Chondrocyte (in vitro differentiated cells): ENCODE data around the gene NELL1. TPM values are rescaled to one million over a fixed set of nuclear protein-coding genes. Genes with fewer than 3 reads are reported as not detected.

ENCODE experiments used
- DNase-seq: peaks from one replicate; pipeline ENCODE4 v3.0.0; 2021; ENCODE audit warnings: mixed read lengths, low spot score
- H3K27ac Mint-ChIP-seq: one replicate; pipeline ENCODE4 v1.8.0; 2021; ENCODE audit warnings: mild to moderate bottlenecking, moderate library complexity, mixed read lengths; ENCODE audit not compliant: unreplicated experiment
- H3K27me3 Mint-ChIP-seq: 2 replicates; pipeline ENCODE4 v1.8.0; 2021; ENCODE audit warnings: low read depth, mixed read lengths
- H3K36me3 Mint-ChIP-seq: 2 replicates; pipeline ENCODE4 v1.8.0; 2021; ENCODE audit warnings: low read depth, mixed read lengths
- H3K4me1 Mint-ChIP-seq: 2 replicates; pipeline ENCODE4 v1.8.0; 2021; ENCODE audit warnings: low read depth, mild to moderate bottlenecking, mixed read lengths
- H3K4me3 Mint-ChIP-seq: one replicate; pipeline ENCODE4 v1.8.0; 2021; ENCODE audit warnings: mild to moderate bottlenecking, moderate library complexity, mixed read lengths; ENCODE audit not compliant: unreplicated experiment
- H3K9me3 Mint-ChIP-seq: 2 replicates; pipeline ENCODE4 v1.8.0; 2021; ENCODE audit warnings: low read depth, mixed read lengths
- total RNA-seq: library from RNA; stranded (reverse); gene quantifications from 3 replicates; pipeline ENCODE4 v1.2.1, GENCODE V29; 2021
- TF ChIP-seq, protein P1 (sequence below): fragments of 200-600 bp; sonication (generic); IDR thresholded peaks from 2 replicates; pipeline ENCODE4 v1.5.0; 2021; ENCODE audit warnings: antibody characterized with exemption, mild to moderate bottlenecking, moderate library complexity

The NELL1 gene
- total RNA-seq, 1 donor from 2014 or later, result not detected

DNA sequence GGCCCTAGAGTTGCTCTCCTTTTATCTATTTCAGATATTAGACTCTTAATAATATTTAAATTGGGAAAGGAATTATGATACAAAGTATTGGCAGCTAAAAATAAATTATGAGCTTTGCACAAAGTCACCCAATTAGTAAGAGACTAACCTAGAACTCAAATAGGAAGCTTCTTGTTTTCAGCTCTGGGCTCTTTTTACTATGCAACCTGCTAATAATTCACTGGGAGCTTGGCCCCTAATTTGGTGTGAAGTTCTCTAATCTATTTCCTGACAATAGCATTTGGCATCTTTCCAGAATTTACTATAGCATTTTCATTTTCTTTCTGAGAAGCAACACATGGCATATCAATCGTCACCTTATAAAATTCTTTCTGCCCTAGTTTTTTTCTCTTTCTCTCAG is 795.8 kb downstream of the NELL1 start:
- H3K4me3 Mint-ChIP-seq, result no peak overlapping the region
- DNase-seq, result no peak
- H3K27ac Mint-ChIP-seq, result no peak overlapping the region
- peaks cover 5% of the 10 kb centered on the region for H3K9me3 Mint-ChIP-seq
- TF ChIP-seq, protein P1, sequence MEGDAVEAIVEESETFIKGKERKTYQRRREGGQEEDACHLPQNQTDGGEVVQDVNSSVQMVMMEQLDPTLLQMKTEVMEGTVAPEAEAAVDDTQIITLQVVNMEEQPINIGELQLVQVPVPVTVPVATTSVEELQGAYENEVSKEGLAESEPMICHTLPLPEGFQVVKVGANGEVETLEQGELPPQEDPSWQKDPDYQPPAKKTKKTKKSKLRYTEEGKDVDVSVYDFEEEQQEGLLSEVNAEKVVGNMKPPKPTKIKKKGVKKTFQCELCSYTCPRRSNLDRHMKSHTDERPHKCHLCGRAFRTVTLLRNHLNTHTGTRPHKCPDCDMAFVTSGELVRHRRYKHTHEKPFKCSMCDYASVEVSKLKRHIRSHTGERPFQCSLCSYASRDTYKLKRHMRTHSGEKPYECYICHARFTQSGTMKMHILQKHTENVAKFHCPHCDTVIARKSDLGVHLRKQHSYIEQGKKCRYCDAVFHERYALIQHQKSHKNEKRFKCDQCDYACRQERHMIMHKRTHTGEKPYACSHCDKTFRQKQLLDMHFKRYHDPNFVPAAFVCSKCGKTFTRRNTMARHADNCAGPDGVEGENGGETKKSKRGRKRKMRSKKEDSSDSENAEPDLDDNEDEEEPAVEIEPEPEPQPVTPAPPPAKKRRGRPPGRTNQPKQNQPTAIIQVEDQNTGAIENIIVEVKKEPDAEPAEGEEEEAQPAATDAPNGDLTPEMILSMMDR, result no peak
- H3K4me1 Mint-ChIP-seq, result no peaks in the 10 kb centered on the region
- no peaks in the 10 kb centered on the region for H3K36me3 Mint-ChIP-seq
- no peaks in the 10 kb centered on the region for H3K27me3 Mint-ChIP-seq

DNA sequence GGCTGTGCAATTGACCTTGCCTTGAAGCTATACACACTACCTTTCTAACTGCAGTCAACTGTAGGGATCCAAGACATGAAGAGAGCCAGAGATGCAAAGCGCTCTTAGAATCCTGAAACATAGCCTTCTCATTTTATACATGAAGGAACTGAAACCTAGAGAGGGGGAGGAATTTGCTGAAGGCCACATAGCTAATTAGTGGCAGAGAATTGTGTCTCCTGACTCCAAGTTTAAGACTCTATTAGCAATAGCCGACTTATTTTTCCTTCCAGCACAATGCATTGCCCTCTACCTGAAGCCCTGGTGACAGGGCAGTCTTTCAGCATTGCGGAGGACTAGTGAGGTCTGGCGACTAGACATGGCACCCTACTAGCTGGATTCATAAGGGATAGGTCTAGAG is 796.5 kb downstream of the NELL1 start:
- TF ChIP-seq, protein P1, result no peak
- Mint-ChIP-seq H3K27ac (no peak overlapping the region), H3K4me3 (no peak overlapping the region), H3K27me3 (no peaks in the 10 kb centered on the region), H3K36me3 (no peaks in the 10 kb centered on the region), H3K9me3 (peaks cover 5% of the 10 kb centered on the region), H3K4me1 (no peaks in the 10 kb centered on the region)
- DNase-seq, result no peak

DNA sequence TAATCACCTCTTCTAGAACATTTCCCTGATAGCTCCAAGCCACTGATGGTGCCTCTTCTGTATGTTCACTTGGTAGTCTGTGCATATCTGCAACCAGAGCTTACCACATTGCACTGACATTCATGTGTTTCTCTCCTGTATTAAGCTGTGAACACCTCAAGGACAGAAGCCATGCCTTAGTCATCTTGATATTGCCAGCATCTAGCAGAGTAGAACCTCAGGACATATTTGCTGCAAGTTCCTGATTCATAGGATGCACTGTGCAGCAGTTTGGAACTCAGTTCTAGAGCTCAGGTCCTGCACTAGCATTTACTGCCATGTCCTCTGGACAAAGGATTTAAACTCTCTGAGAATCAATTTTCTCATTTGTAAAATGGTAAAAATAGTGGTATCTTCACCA is 801.1 kb downstream of the NELL1 start:
- Mint-ChIP-seq H3K4me1 (no peaks in the 10 kb centered on the region), H3K27me3 (peaks cover 2% of the 10 kb centered on the region), H3K9me3 (no peaks in the 10 kb centered on the region), H3K36me3 (no peaks in the 10 kb centered on the region), H3K27ac (no peak overlapping the region), H3K4me3 (no peak overlapping the region)
- no peak for DNase-seq
- TF ChIP-seq, protein P1, result no peak

DNA sequence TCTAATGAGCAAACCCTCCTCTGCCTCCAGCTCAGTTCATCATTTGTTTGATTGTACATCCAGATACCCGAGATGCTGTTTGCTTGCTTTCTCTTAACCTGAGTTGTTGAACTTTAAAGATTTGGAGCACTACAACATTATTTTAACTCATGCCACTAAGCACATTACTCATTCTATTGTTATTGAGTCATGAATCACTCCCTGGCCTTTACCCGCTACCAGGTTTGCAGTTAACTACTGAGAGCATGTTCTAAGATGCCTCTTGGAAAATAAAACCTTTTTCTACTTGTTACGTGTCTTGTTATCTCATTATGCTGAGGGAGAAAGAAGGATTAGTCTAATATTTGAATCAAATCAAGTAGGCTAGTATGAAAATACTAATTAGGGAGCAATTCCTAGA is 802.9 kb downstream of the NELL1 start:
- DNase-seq, result no peak
- H3K27me3 Mint-ChIP-seq, result peaks cover 2% of the 10 kb centered on the region
- H3K4me3 Mint-ChIP-seq, result no peak overlapping the region
- H3K27ac Mint-ChIP-seq, result no peak overlapping the region
- TF ChIP-seq, protein P1, result no peak
- H3K4me1 Mint-ChIP-seq, result no peaks in the 10 kb centered on the region
- no peaks in the 10 kb centered on the region for H3K36me3 Mint-ChIP-seq
- H3K9me3 Mint-ChIP-seq, result no peaks in the 10 kb centered on the region

DNA sequence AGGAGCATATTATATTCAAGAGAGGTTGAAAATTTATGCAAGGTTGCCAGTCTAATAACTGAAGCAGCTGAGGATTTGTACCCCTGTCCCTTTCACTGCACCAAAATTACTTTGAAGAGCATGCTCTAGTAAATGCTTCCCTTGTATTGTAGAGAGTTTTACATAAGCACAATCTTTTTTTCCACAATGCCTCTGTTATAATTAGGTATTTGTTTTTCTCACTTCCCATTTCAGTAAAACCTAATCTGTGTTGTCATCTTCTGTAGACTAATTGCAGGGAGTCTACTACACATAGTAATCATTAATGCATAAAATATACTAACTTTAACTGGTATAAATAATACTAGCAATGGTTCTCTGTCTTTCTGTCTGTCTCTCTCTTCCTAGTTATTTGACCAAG is 805.1 kb downstream of the NELL1 start:
- Mint-ChIP-seq H3K27ac (no peak overlapping the region), H3K4me1 (no peaks in the 10 kb centered on the region), H3K4me3 (no peak overlapping the region), H3K36me3 (no peaks in the 10 kb centered on the region), H3K9me3 (no peaks in the 10 kb centered on the region), H3K27me3 (peaks cover 2% of the 10 kb centered on the region)
- no peak for DNase-seq
- TF ChIP-seq, protein P1, result no peak
